ENCODE results near the gene ACAD9. TPM values are rescaled to one million over a fixed set of nuclear protein-coding genes. Genes with fewer than 3 reads are reported as not detected.

ACAD9 gene
- total and polyA plus RNA-seq, 9 of the 15 experiments (the other 6 are each of a cell fraction or from before 2014, with no cell fraction given) = 10.2 to 32.6 (median 22.8) TPM

- Histone ChIP-seq H3K4me1 (replicated peaks in 1 of 2; ENCODE audit: control insufficient read depth in 2 of 2, insufficient read depth in 2 of 2, low read length in 2 of 2) (peaks cover 0 to 4% of the 10 kb centered on the region in 2 experiments; a peak in 2 of 5 replicates), H3K27ac (ENCODE audit: extremely low read depth, low read depth, low read length) (no peak overlapping the region), H3K79me2 (ENCODE audit: control insufficient read depth, insufficient read depth, low read length) (no peaks in the 10 kb centered on the region), H3K36me3 (ENCODE audit: control insufficient read depth, insufficient read depth, low read length) (no peaks in the 10 kb centered on the region), H3K9me1 (ENCODE audit: control insufficient read depth, insufficient read depth, low read length) (no peaks in the 10 kb centered on the region), H4K20me1 (replicated peaks; ENCODE audit: control insufficient read depth, insufficient read depth, low read length) (no peaks in the 10 kb centered on the region), H3K4me2 (ENCODE audit: insufficient read depth, low read length) (no peak overlapping the region), H3K27me3 (ENCODE audit: control insufficient read depth in 2 of 2, insufficient read depth in 2 of 2, low read length in 2 of 2) (peaks cover 8 to 41% of the 10 kb centered on the region in 2 experiments; a peak in 4 of 5 replicates), H3K9me3 (replicated peaks; ENCODE audit: control insufficient read depth, insufficient read depth, low read depth, low read length) (peaks cover 3% of the 10 kb centered on the region; the same call in 1 of the 2 replicates), H2AFZ (ENCODE audit: low read depth, low read length) (no peak overlapping the region), H3K4me3 (no peak overlapping the region), H3K9ac (ENCODE audit: insufficient read depth in 1 of 2, low read depth in 2 of 2, low read length in 2 of 2) (no peak overlapping the region)
- in situ Hi-C loops (cut with MboI) = no loop called here
- FAIRE-seq (no peak), DNase-seq (ENCODE audit: extremely low read depth in 1 of 4, low spot score in 3 of 4) (no peak), ATAC-seq (no peak)
- TF ChIP-seq EP400 (IDR thresholded peaks at IDR 0.05) = no peak
- no peak for TF ChIP-seq EP300 (IDR thresholded peaks at IDR 0.05; ENCODE audit: low read length)
- TF ChIP-seq ZBTB43 (CRISPR knock-in tag; IDR thresholded peaks at IDR 0.05) = no peak
- no peak for TF ChIP-seq SMAD2 (IDR thresholded peaks at IDR 0.05; ENCODE audit: low read depth, low read length)
- TF ChIP-seq ZNF23 (CRISPR knock-in tag; IDR thresholded peaks at IDR 0.05) = no peak
- TF ChIP-seq JUND (IDR thresholded peaks at IDR 0.05; ENCODE audit: borderline replicate concordance, low read depth, low read length) = no peak
- TF ChIP-seq JUND (tag; IDR thresholded peaks at IDR 0.05; ENCODE audit: borderline replicate concordance, low read depth, low read length) = no peak
- TF ChIP-seq RBM39 (optimal IDR thresholded peaks at IDR 0.05; ENCODE audit: low read depth, low read length) = no peak
- TF ChIP-seq KDM1A (IDR thresholded peaks at IDR 0.05) = no peak
- TF ChIP-seq TCF3 (CRISPR knock-in tag; IDR thresholded peaks at IDR 0.05) = no peak
- TF ChIP-seq SRSF9 (IDR thresholded peaks at IDR 0.05; ENCODE audit: borderline replicate concordance, low read depth, low read length) = no peak
- no peak for TF ChIP-seq RFX7 (CRISPR knock-in tag; IDR thresholded peaks at IDR 0.05)
- TF ChIP-seq EGR1 (conservative IDR thresholded peaks at IDR 0.05) = no peak
- no peak for TF ChIP-seq NFE2 (IDR thresholded peaks at IDR 0.05; ENCODE audit: low read depth)
- TF ChIP-seq ETV1 (tag; conservative IDR thresholded peaks at IDR 0.05; ENCODE audit: low read depth) = no peak
- no peak for TF ChIP-seq SREBF2 (CRISPR knock-in tag; IDR thresholded peaks at IDR 0.05)
- TF ChIP-seq ATF4 (CRISPR knock-in tag; IDR thresholded peaks at IDR 0.05) = no peak
- TF ChIP-seq ZEB2 (IDR thresholded peaks at IDR 0.05) = no peak
- no peak for TF ChIP-seq ZBTB1 (CRISPR knock-in tag; IDR thresholded peaks at IDR 0.05; ENCODE audit: borderline replicate concordance, low read depth)
- intact Hi-C loops (cut with micrococcal nuclease) = no loop called here
- BruUV-seq (replicated peaks) = no TSS peak
- ChIA-PET POLR2A (interaction anchor here (0.5 to 1.2 kb wide), 4 partner anchors 12 to 74 kb away, joined by 3 to 4 read pairs (median 3); no protein-coding TSS in a partner anchor), CTCF (ENCODE audit: low intra/inter-chr PET ratio) (no interaction called here)
- WGBS (ENCODE audit: insufficient coverage, low coverage, missing lambda C conversion rate) = 1% methylated on average over 11 of the region's 12 CpGs
Measured at GRCh38 chr3:128932516-128933212, 53.2 kb downstream of the ACAD9 start.
